Measurements from ENCODE around the gene BBS9. TPM values are rescaled to one million over a fixed set of nuclear protein-coding genes. Genes with fewer than 3 reads are reported as not detected.

The BBS9 gene
- total and polyA plus RNA-seq, 2 experiments from 2014 or later: 27.2 to 66.1 TPM

DNA sequence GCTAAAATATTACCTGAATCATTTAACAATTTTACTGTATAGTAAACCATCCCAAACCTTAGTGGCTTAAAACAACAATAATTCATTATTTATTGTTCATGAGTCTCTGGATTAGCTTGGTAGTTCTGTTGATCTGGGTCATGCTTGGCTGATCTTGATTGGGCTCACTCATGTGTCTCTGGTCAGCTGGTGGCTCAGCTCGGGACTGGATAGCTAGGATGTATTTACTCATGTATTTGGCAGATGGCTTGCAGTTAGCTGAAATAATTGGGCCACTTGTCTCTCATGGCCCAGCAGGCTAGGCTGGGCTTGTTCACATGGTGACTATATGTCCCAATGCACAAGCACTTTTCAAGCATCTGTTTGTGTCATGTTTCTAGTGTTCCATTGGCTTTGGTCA lies 262.8 kb downstream of the BBS9 start (continued):
- TF ChIP-seq EZH2phosphoT487 (IDR thresholded peaks at IDR 0.05; ENCODE audit: unreplicated experiment): no peak
- TF ChIP-seq, protein P1, sequence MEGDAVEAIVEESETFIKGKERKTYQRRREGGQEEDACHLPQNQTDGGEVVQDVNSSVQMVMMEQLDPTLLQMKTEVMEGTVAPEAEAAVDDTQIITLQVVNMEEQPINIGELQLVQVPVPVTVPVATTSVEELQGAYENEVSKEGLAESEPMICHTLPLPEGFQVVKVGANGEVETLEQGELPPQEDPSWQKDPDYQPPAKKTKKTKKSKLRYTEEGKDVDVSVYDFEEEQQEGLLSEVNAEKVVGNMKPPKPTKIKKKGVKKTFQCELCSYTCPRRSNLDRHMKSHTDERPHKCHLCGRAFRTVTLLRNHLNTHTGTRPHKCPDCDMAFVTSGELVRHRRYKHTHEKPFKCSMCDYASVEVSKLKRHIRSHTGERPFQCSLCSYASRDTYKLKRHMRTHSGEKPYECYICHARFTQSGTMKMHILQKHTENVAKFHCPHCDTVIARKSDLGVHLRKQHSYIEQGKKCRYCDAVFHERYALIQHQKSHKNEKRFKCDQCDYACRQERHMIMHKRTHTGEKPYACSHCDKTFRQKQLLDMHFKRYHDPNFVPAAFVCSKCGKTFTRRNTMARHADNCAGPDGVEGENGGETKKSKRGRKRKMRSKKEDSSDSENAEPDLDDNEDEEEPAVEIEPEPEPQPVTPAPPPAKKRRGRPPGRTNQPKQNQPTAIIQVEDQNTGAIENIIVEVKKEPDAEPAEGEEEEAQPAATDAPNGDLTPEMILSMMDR (conservative IDR thresholded peaks at IDR 0.05; ENCODE audit: low read depth in 2 of 2): no peak
- no peak for TF ChIP-seq ZNF114 (CRISPR knock-in tag; IDR thresholded peaks at IDR 0.05)
- no peak for TF ChIP-seq POLR2AphosphoS5 (IDR thresholded peaks at IDR 0.05; ENCODE audit: low read depth)
- TF ChIP-seq, protein P2, sequence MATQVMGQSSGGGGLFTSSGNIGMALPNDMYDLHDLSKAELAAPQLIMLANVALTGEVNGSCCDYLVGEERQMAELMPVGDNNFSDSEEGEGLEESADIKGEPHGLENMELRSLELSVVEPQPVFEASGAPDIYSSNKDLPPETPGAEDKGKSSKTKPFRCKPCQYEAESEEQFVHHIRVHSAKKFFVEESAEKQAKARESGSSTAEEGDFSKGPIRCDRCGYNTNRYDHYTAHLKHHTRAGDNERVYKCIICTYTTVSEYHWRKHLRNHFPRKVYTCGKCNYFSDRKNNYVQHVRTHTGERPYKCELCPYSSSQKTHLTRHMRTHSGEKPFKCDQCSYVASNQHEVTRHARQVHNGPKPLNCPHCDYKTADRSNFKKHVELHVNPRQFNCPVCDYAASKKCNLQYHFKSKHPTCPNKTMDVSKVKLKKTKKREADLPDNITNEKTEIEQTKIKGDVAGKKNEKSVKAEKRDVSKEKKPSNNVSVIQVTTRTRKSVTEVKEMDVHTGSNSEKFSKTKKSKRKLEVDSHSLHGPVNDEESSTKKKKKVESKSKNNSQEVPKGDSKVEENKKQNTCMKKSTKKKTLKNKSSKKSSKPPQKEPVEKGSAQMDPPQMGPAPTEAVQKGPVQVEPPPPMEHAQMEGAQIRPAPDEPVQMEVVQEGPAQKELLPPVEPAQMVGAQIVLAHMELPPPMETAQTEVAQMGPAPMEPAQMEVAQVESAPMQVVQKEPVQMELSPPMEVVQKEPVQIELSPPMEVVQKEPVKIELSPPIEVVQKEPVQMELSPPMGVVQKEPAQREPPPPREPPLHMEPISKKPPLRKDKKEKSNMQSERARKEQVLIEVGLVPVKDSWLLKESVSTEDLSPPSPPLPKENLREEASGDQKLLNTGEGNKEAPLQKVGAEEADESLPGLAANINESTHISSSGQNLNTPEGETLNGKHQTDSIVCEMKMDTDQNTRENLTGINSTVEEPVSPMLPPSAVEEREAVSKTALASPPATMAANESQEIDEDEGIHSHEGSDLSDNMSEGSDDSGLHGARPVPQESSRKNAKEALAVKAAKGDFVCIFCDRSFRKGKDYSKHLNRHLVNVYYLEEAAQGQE (IDR thresholded peaks at IDR 0.05; ENCODE audit: unreplicated experiment): no peak
- TF ChIP-seq ZNF331 (CRISPR knock-in tag; IDR thresholded peaks at IDR 0.05; ENCODE audit: low read depth): no peak
- no peak for TF ChIP-seq EZH2 (IDR thresholded peaks at IDR 0.05; ENCODE audit: low read depth, unreplicated experiment)

DNA sequence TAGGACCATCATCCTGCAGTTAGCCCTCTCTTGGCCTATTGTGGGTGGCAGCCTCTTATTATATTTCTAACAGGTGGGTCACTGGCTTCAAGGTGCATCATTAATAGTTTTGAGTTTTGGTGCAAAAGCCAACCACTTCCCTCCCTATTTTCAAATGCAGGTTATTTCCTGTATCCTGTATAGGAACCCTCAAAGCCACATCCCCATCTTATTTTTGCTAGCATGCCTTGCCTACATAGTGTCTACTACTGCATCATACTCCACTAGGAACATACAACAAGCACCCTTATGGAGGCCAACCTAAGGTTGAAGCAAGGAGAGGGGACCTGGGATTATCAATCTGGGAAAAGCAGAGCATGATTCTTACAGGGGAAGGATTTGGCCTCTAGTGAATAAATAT lies 264.4 kb downstream of the BBS9 start:
- H4K20me1 ChIP-seq (replicated peaks; ENCODE audit: insufficient read depth): no peaks in the 10 kb centered on the region
- no peak for TF ChIP-seq EZH2phosphoT487 (IDR thresholded peaks at IDR 0.05; ENCODE audit: unreplicated experiment)
- TF ChIP-seq EZH2 (IDR thresholded peaks at IDR 0.05; ENCODE audit: low read depth, unreplicated experiment): no peak
- no peak for TF ChIP-seq STAT1 (IDR thresholded peaks at IDR 0.05; ENCODE audit: unreplicated experiment)
- no peak for TF ChIP-seq ZNF331 (CRISPR knock-in tag; IDR thresholded peaks at IDR 0.05; ENCODE audit: low read depth)
- TF ChIP-seq POLR2AphosphoS5 (IDR thresholded peaks at IDR 0.05; ENCODE audit: low read depth): no peak
- TF ChIP-seq, protein P1 (conservative IDR thresholded peaks at IDR 0.05; ENCODE audit: low read depth in 2 of 2): no peak
- Mint-ChIP-seq H3K4me3 (no peak overlapping the region), H3K27ac (no peak overlapping the region), H3K36me3 (ENCODE audit: low read depth) (peaks cover 20% of the 10 kb centered on the region; the same call in 2 of the 3 replicates), H3K4me1 (peaks cover 7% of the 10 kb centered on the region; the same call in 2 of the 3 replicates), H3K9me3 (peaks cover 13% of the 10 kb centered on the region), H3K27me3 (ENCODE audit: insufficient read depth, low read depth, poor library complexity) (no peaks in the 10 kb centered on the region)
- H3K79me2 ChIP-seq (replicated peaks; ENCODE audit: insufficient read depth): no peaks in the 10 kb centered on the region
- no peaks in the 10 kb centered on the region; the same call in 1 of the 2 replicates for H3K9me2 ChIP-seq (ENCODE audit: insufficient read depth)
- H3K27me3 ChIP-seq (ENCODE audit: insufficient read depth): no peaks in the 10 kb centered on the region
- ATAC-seq: no peak
- H2AFZ ChIP-seq: no peak overlapping the region
- no peak overlapping the region for H3K4me2 ChIP-seq
- no peak overlapping the region for H3K27ac ChIP-seq (ENCODE audit: low read depth)
- no peaks in the 10 kb centered on the region for H3K36me3 ChIP-seq (ENCODE audit: insufficient read depth)
- H3K4me1 ChIP-seq (ENCODE audit: insufficient read depth): 0 out of 2 replicates have a peak, but pooled peaks cover 6% of the 10 kb centered on the region
- H3F3A ChIP-seq (replicated peaks; ENCODE audit: low read depth): no peaks in the 10 kb centered on the region
- H3K4me3 ChIP-seq: no peak overlapping the region
- DNase-seq (ENCODE audit: low spot score): no peak

All from GM23338 (cell line).